GM23248 (cell line): ENCODE results near the gene ZC3H12D. TPM values are rescaled to one million over a fixed set of nuclear protein-coding genes. Genes with fewer than 3 reads are reported as not detected.

Experiments used
- DNase-seq: peaks from one replicate; pipeline ENCODE4 v3.0.0-alpha.2; 2015
- H2AFZ ChIP-seq: fragments of 200-600 bp; sonication (generic); 2 replicates; pipeline ENCODE4 v1.6.1; 2016; ENCODE audit warnings: antibody characterized with exemption
- H3F3A ChIP-seq: fragments of 200-600 bp; sonication (generic); 2 replicates; pipeline ENCODE4 v1.6.1; 2016; ENCODE audit warnings: mild to moderate bottlenecking, antibody characterized with exemption, mixed run types; ENCODE audit not compliant: insufficient read depth
- H3K27ac ChIP-seq: fragments of 200-600 bp; sonication (generic); 2 replicates; pipeline ENCODE4 v1.5.1; 2016; ENCODE audit warnings: mild to moderate bottlenecking
- H3K27me3 ChIP-seq: fragments of 200-600 bp; sonication (generic); replicated peaks from 2 replicates; pipeline ENCODE4 v1.6.1; 2016; ENCODE audit warnings: mild to moderate bottlenecking; ENCODE audit not compliant: insufficient read depth
- H3K36me3 ChIP-seq: fragments of 200-600 bp; sonication (generic); 2 replicates; pipeline ENCODE4 v1.6.1; 2016; ENCODE audit warnings: low read depth, mild to moderate bottlenecking
- H3K4me1 ChIP-seq: fragments of 200-600 bp; sonication (generic); 2 replicates; pipeline ENCODE4 v1.6.1; 2016; ENCODE audit warnings: mild to moderate bottlenecking; ENCODE audit not compliant: insufficient read depth
- H3K4me2 ChIP-seq: fragments of 200-600 bp; sonication (generic); one replicate; pipeline ENCODE4 v1.6.1; 2016; ENCODE audit warnings: mild to moderate bottlenecking; ENCODE audit not compliant: unreplicated experiment
- H3K4me3 ChIP-seq: fragments of 200-600 bp; sonication (generic); 2 replicates; pipeline ENCODE4 v1.5.1; 2016; ENCODE audit warnings: mild to moderate bottlenecking
- H3K79me2 ChIP-seq: fragments of 200-600 bp; sonication (generic); 2 replicates; pipeline ENCODE4 v1.6.1; 2016; ENCODE audit warnings: mild to moderate bottlenecking; ENCODE audit not compliant: insufficient read depth
- H3K9ac ChIP-seq: fragments of 200-600 bp; sonication (generic); 2 replicates; pipeline ENCODE4 v1.6.1; 2016; ENCODE audit warnings: mild to moderate bottlenecking
- H3K9me2 ChIP-seq: fragments of 200-600 bp; sonication (generic); 2 replicates; pipeline ENCODE4 v1.6.1; 2016; ENCODE audit warnings: mixed run types, mild to moderate bottlenecking, moderate library complexity; ENCODE audit not compliant: insufficient read depth
- H3K9me3 ChIP-seq: fragments of 200-600 bp; sonication (generic); one replicate; pipeline ENCODE4 v1.6.1; 2017; ENCODE audit warnings: low read depth
- H4K20me1 ChIP-seq: fragments of 200-600 bp; sonication (generic); 2 replicates; pipeline ENCODE4 v1.6.0; 2016; ENCODE audit not compliant: insufficient read depth
- EZH2 ChIP-seq: fragments of 200-600 bp; sonication (generic); IDR thresholded peaks from 2 replicates; pipeline ENCODE4 v1.6.1; 2018; ENCODE audit warnings: antibody characterized with exemption, mild to moderate bottlenecking; ENCODE audit not compliant: insufficient read depth, poor library complexity, severe bottlenecking
- EZH2phosphoT487 ChIP-seq: fragments of 200-600 bp; sonication (generic); IDR thresholded peaks from 2 replicates; pipeline ENCODE4 v1.6.1; 2018; ENCODE audit warnings: antibody characterized with exemption, moderate library complexity, mild to moderate bottlenecking, low read depth; ENCODE audit not compliant: insufficient read depth
- WGBS, 2 experiments: methylation state at CpG; one replicate each; pipeline ENCODE4 v1.1.6; 2015 to 2017; ENCODE audit warnings: low lambda C conversion rate in 2 of 2, low coverage in 1 of 2; ENCODE audit errors: missing lambda C conversion rate in 2 of 2; 5-methylcytosine and 5-hydroxymethylcytosine counted together
- in situ Hi-C: fragments of 300-500 bp; cut with MboI; formaldehyde crosslinking; loops from 2 replicates; pipeline ENCODE4 v1.15.0; 2020
- polyA plus RNA-seq: library from polyadenylated mRNA; unstranded; fragments of >200 nt; fragmentation: Nextera tagmentation; extraction: Ambion mirVana; gene quantifications from 2 replicates; pipeline ENCODE4 v1.2.1, GENCODE V29; 2016
- total RNA-seq: library from RNA; depleted of rRNA; stranded (reverse); fragments of >200 nt; shearing (Covaris generic); gene quantifications from 2 replicates; pipeline ENCODE4 v1.2.3, GENCODE V29; 2014

The ZC3H12D gene
- total and polyA plus RNA-seq, 2 experiments from 2014 or later, result 0.54 TPM; not detected in 1

- Histone ChIP-seq H3K79me2 (no peaks in the 10 kb centered on the region), H3K9me3 (no peaks in the 10 kb centered on the region), H3F3A (no peaks in the 10 kb centered on the region), H3K4me3 (no peak overlapping the region), H4K20me1 (no peaks in the 10 kb centered on the region), H3K9me2 (no peaks in the 10 kb centered on the region), H3K4me1 (peaks cover 13% of the 10 kb centered on the region), H3K9ac (no peak overlapping the region), H2AFZ (peak overlapping the region; percentile 9; the same call in 1 of the 2 replicates), H3K27ac (no peak overlapping the region), H3K36me3 (no peaks in the 10 kb centered on the region), H3K27me3 (no peaks in the 10 kb centered on the region), H3K4me2 (no peak overlapping the region)
- TF ChIP-seq EZH2 (no peak), EZH2phosphoT487 (no peak)
- DNase-seq, result no peak
- in situ Hi-C loops, result no loop called here
- 84 to 90% methylated on average over 11 of the region's 11 CpGs for WGBS, 2 experiments
Observed at GRCh38 chr6:149483849-149484655, 762 bp downstream of the ZC3H12D start.

GRCh38 chr6:149483334-149483725, 1.5 kb downstream of the ZC3H12D start:
- Histone ChIP-seq H3K9me3 (no peaks in the 10 kb centered on the region), H3K27me3 (no peaks in the 10 kb centered on the region), H3F3A (no peaks in the 10 kb centered on the region), H3K79me2 (no peaks in the 10 kb centered on the region), H3K27ac (no peak overlapping the region), H3K4me1 (peaks cover 13% of the 10 kb centered on the region; the same call in 1 of the 2 replicates), H3K36me3 (no peaks in the 10 kb centered on the region), H3K4me3 (no peak overlapping the region), H3K9ac (no peak overlapping the region), H2AFZ (no peak overlapping the region), H4K20me1 (no peaks in the 10 kb centered on the region), H3K9me2 (no peaks in the 10 kb centered on the region), H3K4me2 (no peak overlapping the region)
- 94 to 96% methylated on average over 3 of the region's 3 CpGs for WGBS, 2 experiments
- in situ Hi-C loops, result no loop called here
- no peak for DNase-seq
- no peak for TF ChIP-seq EZH2phosphoT487
- no peak for TF ChIP-seq EZH2

GRCh38 chr6:149482545-149483333, 2.1 kb downstream of the ZC3H12D start:
- Histone ChIP-seq H2AFZ (peak overlapping the region; percentile 97), H3K9ac (peak overlapping the region; percentile 63; the same call in 1 of the 2 replicates), H3K4me2 (peak overlapping the region; percentile 73), H3K27ac (no peak overlapping the region), H3K4me3 (peak overlapping the region; percentile 59), H3K36me3 (no peaks in the 10 kb centered on the region), H4K20me1 (no peaks in the 10 kb centered on the region), H3K27me3 (no peaks in the 10 kb centered on the region), H3K79me2 (no peaks in the 10 kb centered on the region), H3K9me2 (no peaks in the 10 kb centered on the region), H3K4me1 (peaks cover 13% of the 10 kb centered on the region; the same call in 1 of the 2 replicates), H3F3A (no peaks in the 10 kb centered on the region), H3K9me3 (no peaks in the 10 kb centered on the region)
- in situ Hi-C loops, result no loop called here
- 79 to 80% methylated on average over 12 to 14 of the region's 14 CpGs for WGBS, 2 experiments
- DNase-seq, result no peak
- TF ChIP-seq EZH2phosphoT487 (no peak), EZH2 (no peak)

- no peaks in the 10 kb centered on the region for H3F3A ChIP-seq
- H3K36me3 ChIP-seq, result no peaks in the 10 kb centered on the region
- no peaks in the 10 kb centered on the region for H3K9me3 ChIP-seq
- no peaks in the 10 kb centered on the region for H4K20me1 ChIP-seq
- no peaks in the 10 kb centered on the region for H3K9me2 ChIP-seq
- in situ Hi-C loops, result no loop called here
- 93% methylated on average over 18 of the region's 18 CpGs for WGBS, 2 experiments
- H3K79me2 ChIP-seq, result no peaks in the 10 kb centered on the region
- H3K4me3 ChIP-seq, result no peak overlapping the region
- H2AFZ ChIP-seq, result no peak overlapping the region
- DNase-seq, result no peak
- TF ChIP-seq EZH2phosphoT487, result no peak
- TF ChIP-seq EZH2, result no peak
- no peaks in the 10 kb centered on the region for H3K27me3 ChIP-seq
- H3K27ac ChIP-seq, result no peak overlapping the region
- no peak overlapping the region for H3K9ac ChIP-seq
- H3K4me2 ChIP-seq, result no peak overlapping the region
- peaks cover 13% of the 10 kb centered on the region; the same call in 1 of the 2 replicates for H3K4me1 ChIP-seq
Observed at GRCh38 chr6:149480502-149481280, 4.1 kb downstream of the ZC3H12D start.
